Neural crest cell (in vitro differentiated cells): ENCODE data around the gene DLGAP3. TPM values are rescaled to one million over a fixed set of nuclear protein-coding genes. Genes with fewer than 3 reads are reported as not detected.

Experiments
- DNase-seq: peaks from one replicate; pipeline ENCODE4 v3.0.0; 2021; ENCODE audit warnings: low read depth, mixed read lengths, low spot score
- H3K27ac Mint-ChIP-seq: one replicate; pipeline ENCODE4 v1.8.0; 2021; ENCODE audit warnings: mild to moderate bottlenecking, mixed read lengths; ENCODE audit not compliant: unreplicated experiment
- H3K27me3 Mint-ChIP-seq: 2 replicates; pipeline ENCODE4 v1.8.0; 2021; ENCODE audit warnings: low read depth, mild to moderate bottlenecking, mixed read lengths
- H3K36me3 Mint-ChIP-seq: 2 replicates; pipeline ENCODE4 v1.8.0; 2021; ENCODE audit warnings: low read depth, mild to moderate bottlenecking, mixed read lengths
- H3K4me1 Mint-ChIP-seq: 2 replicates; pipeline ENCODE4 v1.8.0; 2021; ENCODE audit warnings: mixed read lengths
- H3K4me3 Mint-ChIP-seq: one replicate; pipeline ENCODE4 v1.8.0; 2021; ENCODE audit warnings: mild to moderate bottlenecking, mixed read lengths
- H3K9me3 Mint-ChIP-seq: 2 replicates; pipeline ENCODE4 v1.8.0; 2021; ENCODE audit warnings: mixed read lengths
- CTCF ChIP-seq: fragments of 200-600 bp; sonication (generic); conservative IDR thresholded peaks from 2 replicates; pipeline ENCODE4 v1.5.0; 2021; ENCODE audit warnings: antibody characterized with exemption, mild to moderate bottlenecking
- total RNA-seq: library from RNA; stranded (reverse); gene quantifications from 2 replicates; pipeline ENCODE4 v1.2.1, GENCODE V29; 2021

DLGAP3 gene
- total RNA-seq, 1 donor from 2014 or later: 5.0 TPM

DNA sequence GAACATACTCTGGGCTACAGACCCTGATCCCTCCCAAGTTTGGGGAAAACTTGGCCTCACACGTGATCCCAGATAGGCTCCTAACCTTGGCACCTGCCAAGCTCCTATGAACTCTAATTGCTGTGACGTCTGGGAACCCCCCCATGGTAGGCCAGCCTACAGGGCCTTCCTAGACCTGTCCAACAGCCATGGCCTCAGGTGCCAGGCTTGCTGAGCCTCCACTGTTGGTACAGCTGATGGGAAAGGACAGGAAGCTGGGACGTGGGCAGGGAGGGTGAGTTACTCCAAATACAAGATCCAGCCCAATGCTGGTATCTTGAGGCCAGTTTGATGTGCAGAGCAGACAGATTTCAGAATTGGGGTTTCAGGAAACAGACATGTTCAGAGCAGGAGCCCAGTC, 89.0 kb downstream of the DLGAP3 start:
- Mint-ChIP-seq H3K9me3 (no peaks in the 10 kb centered on the region), H3K4me3 (no peak overlapping the region), H3K4me1 (peaks cover 66% of the 10 kb centered on the region), H3K36me3 (no peaks in the 10 kb centered on the region), H3K27ac (no peak overlapping the region), H3K27me3 (no peaks in the 10 kb centered on the region)
- TF ChIP-seq CTCF: no peak
- no peak for DNase-seq

DNA sequence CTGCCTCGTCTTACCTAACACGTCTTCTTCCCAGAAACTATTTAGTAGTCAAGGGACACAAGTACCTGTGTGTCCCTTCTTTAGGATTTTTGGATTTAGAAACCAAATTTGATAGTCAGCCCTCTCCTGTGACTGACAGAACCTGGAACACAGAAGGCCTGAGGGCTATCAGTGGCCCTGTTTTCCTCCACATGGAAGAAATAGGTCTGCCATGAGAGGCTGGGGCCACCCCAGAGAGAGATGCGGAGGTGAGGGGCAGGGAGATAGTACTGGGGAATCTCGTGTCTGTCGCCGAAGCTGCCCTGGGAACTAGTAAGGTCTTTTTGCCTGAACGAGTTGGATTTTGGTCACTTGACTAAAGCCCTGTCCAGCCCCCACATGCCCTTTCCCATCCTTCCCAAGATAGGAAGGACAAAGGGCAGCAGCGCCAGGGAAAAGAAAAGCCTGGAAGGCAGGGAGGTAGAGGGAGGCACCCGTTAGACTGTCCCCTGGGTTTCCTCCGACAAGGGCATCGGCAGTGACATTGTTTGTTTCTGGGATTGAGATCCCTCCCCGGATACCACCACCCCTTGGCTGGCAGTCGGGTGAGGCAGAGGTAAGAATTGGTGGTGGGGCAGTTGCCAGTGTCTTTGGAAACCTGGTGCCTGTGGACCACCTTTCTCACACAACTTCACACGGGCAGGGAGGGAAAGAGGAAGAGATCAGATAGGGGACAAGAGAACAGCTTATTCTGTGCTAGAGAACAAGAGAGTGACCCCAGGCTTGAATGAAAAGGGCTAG, 89.7 kb downstream of the DLGAP3 start:
- peaks cover 66% of the 10 kb centered on the region for H3K4me1 Mint-ChIP-seq
- H3K36me3 Mint-ChIP-seq: no peaks in the 10 kb centered on the region
- peak overlapping the region; percentile 29 for H3K27ac Mint-ChIP-seq
- H3K4me3 Mint-ChIP-seq: no peak overlapping the region
- no peak for TF ChIP-seq CTCF
- DNase-seq: no peak
- no peaks in the 10 kb centered on the region for H3K27me3 Mint-ChIP-seq
- no peaks in the 10 kb centered on the region for H3K9me3 Mint-ChIP-seq

GRCh38 chr1:34833711-34834110, 95.7 kb downstream of the DLGAP3 start:
- no peaks in the 10 kb centered on the region for H3K36me3 Mint-ChIP-seq
- H3K27ac Mint-ChIP-seq: no peak overlapping the region
- H3K4me1 Mint-ChIP-seq: peaks cover 47% of the 10 kb centered on the region
- H3K4me3 Mint-ChIP-seq: no peak overlapping the region
- no peaks in the 10 kb centered on the region for H3K27me3 Mint-ChIP-seq
- no peaks in the 10 kb centered on the region for H3K9me3 Mint-ChIP-seq
- no peak for DNase-seq
- TF ChIP-seq CTCF: no peak

GRCh38 chr1:34831721-34832246, 97.7 kb downstream of the DLGAP3 start:
- Mint-ChIP-seq H3K27ac (peak overlapping the region; percentile 88), H3K4me3 (no peak overlapping the region), H3K9me3 (no peaks in the 10 kb centered on the region), H3K4me1 (peaks cover 46% of the 10 kb centered on the region), H3K27me3 (no peaks in the 10 kb centered on the region), H3K36me3 (no peaks in the 10 kb centered on the region)
- TF ChIP-seq CTCF: no peak
- no peak for DNase-seq

GRCh38 chr1:34829250-34829649, 100.2 kb downstream of the DLGAP3 start:
- H3K9me3 Mint-ChIP-seq: no peaks in the 10 kb centered on the region

More at GRCh38 chr1:34829250-34829649, 100.2 kb downstream of the DLGAP3 start:
- Mint-ChIP-seq H3K27me3 (no peaks in the 10 kb centered on the region), H3K4me1 (peaks cover 41% of the 10 kb centered on the region), H3K4me3 (no peak overlapping the region), H3K27ac (no peak overlapping the region), H3K36me3 (no peaks in the 10 kb centered on the region)
- TF ChIP-seq CTCF: no peak
- DNase-seq: no peak
